Peyer's patch (tissue), 4 donors: ENCODE measurements around the gene KCTD13. TPM values are rescaled to one million over a fixed set of nuclear protein-coding genes. Genes with fewer than 3 reads are reported as not detected.
A peak's percentile ranks its signal among the peaks of the same experiment; 100 is the strongest.

Experiments used
- DNase-seq, 3 donors: peaks; one replicate each; pipeline ENCODE4 v3.0.0-alpha.2; 2017 to 2019
- H3K27ac ChIP-seq, 4 donors: fragments of 200-600 bp; sonication (generic); one replicate each; pipeline ENCODE4 v1.5.1; 2016 to 2019
- H3K27me3 ChIP-seq, 2 donors: fragments of 200-600 bp; sonication (generic); one replicate each; pipeline ENCODE4 v1.5.1; 2019
- H3K36me3 ChIP-seq, 3 donors: fragments of 200-600 bp; sonication (generic); one replicate each; pipeline ENCODE4 v1.5.1; 2016 to 2019
- H3K4me1 ChIP-seq, 4 donors: fragments of 200-600 bp; sonication (generic); one replicate each; pipeline ENCODE4 v1.5.1; 2016 to 2019
- H3K4me3 ChIP-seq, 4 donors: fragments of 200-600 bp; sonication (generic); 1 replicate in 3 of 4; 2 replicates in 1 of 4; pipeline ENCODE4 v1.5.1; 2016 to 2019; ENCODE audit warnings: mild to moderate bottlenecking in 1 of 4
- H3K9me3 ChIP-seq, 4 donors: fragments of 200-600 bp; sonication (generic); one replicate each; pipeline ENCODE4 v1.5.1; 2016 to 2019; ENCODE audit warnings: mild to moderate bottlenecking in 1 of 4
- POLR2A ChIP-seq, 2 donors: fragments of 450-650 bp; IDR thresholded peaks; one replicate each; pipeline ENCODE4 v1.5.1; 2017; ENCODE audit warnings: antibody characterized with exemption in 2 of 2, mild to moderate bottlenecking in 2 of 2, moderate library complexity in 2 of 2
- total RNA-seq, 4 donors: library from RNA; depleted of rRNA; stranded (reverse); fragments of >200 nt; gene quantifications; one replicate each; pipeline ENCODE4 v1.1.0, GENCODE V29; 2016
- TF ChIP-seq, protein P1 (sequence below), 6 experiments: fragments of 450-650 bp in 4 of 6; fragments of 200-600 bp in 2 of 6; sonication (generic) in 1 of 6; IDR thresholded peaks; one replicate each; pipeline ENCODE4 v1.5.1; 2017 to 2019; ENCODE audit warnings: antibody characterized with exemption in 6 of 6, mild to moderate bottlenecking in 3 of 6, moderate library complexity in 1 of 6

Gene KCTD13
- total RNA-seq, 4 donors from 2014 or later = 38.8 to 98.1 (median 48.7) TPM

DNA sequence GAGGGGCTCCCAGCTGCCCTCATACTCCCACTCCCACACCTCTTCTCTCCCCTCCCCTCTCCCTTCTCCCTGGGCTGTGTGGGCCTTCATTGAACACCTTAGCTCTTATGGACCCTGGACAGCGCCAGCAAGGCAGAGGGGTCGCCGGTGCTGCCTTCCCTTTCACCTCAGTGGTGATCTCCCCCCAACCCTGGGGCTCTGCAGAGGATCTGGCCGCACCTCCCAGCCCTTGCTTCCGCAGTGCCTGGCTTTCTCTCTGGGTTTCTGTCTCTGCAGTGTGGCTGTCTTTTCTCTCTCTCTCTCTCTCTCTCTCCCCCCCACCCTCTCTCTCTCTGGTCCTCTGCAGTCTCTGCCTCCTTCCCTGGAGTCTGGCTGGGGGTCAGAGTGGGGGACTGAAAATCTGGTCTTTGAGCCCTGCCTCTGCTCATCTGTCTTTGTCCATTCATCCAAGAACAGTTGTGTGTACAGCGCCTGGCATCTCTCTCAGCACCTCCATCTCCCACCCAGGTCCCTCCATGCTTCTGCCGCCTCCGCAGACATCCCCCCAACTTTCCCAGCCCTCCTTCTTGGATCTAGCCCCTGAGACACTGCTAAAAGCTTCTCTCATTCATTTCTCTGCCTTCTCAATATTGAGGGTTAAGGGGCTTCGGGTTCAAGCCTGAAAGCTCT lies 27.8 kb downstream of the KCTD13 start:
- no peak for DNase-seq
- no peaks in the 10 kb centered on the region for H3K9me3 ChIP-seq
- H3K27ac ChIP-seq = no peak overlapping the region
- H3K4me3 ChIP-seq = peak overlapping the region in 2 of 4 donors; percentile 78 to 85
- H3K4me1 ChIP-seq = peaks cover 0 to 21% (median 3%) of the 10 kb centered on the region in 4 donors
- TF ChIP-seq, protein P1, sequence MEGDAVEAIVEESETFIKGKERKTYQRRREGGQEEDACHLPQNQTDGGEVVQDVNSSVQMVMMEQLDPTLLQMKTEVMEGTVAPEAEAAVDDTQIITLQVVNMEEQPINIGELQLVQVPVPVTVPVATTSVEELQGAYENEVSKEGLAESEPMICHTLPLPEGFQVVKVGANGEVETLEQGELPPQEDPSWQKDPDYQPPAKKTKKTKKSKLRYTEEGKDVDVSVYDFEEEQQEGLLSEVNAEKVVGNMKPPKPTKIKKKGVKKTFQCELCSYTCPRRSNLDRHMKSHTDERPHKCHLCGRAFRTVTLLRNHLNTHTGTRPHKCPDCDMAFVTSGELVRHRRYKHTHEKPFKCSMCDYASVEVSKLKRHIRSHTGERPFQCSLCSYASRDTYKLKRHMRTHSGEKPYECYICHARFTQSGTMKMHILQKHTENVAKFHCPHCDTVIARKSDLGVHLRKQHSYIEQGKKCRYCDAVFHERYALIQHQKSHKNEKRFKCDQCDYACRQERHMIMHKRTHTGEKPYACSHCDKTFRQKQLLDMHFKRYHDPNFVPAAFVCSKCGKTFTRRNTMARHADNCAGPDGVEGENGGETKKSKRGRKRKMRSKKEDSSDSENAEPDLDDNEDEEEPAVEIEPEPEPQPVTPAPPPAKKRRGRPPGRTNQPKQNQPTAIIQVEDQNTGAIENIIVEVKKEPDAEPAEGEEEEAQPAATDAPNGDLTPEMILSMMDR (IDR thresholded peaks at IDR 0.05) = no peak
- no peak for TF ChIP-seq POLR2A (IDR thresholded peaks at IDR 0.05)
- H3K27me3 ChIP-seq = no peaks in the 10 kb centered on the region
- H3K36me3 ChIP-seq = no peaks in the 10 kb centered on the region

- no peak overlapping the region for H3K4me3 ChIP-seq
- peaks cover 0 to 26% (median 3%) of the 10 kb centered on the region in 4 donors for H3K4me1 ChIP-seq
- DNase-seq = no peak
- no peaks in the 10 kb centered on the region for H3K9me3 ChIP-seq
- TF ChIP-seq, protein P1 (IDR thresholded peaks at IDR 0.05) = no peak
- TF ChIP-seq POLR2A (IDR thresholded peaks at IDR 0.05) = no peak
- H3K27ac ChIP-seq = no peak overlapping the region
- no peaks in the 10 kb centered on the region for H3K36me3 ChIP-seq
- no peaks in the 10 kb centered on the region for H3K27me3 ChIP-seq
These were observed 28.7 kb downstream of the KCTD13 start for GRCh38 chr16:29897333-29897732.

- no peaks in the 10 kb centered on the region for H3K36me3 ChIP-seq
- H3K4me1 ChIP-seq = peaks cover 0 to 30% (median 3%) of the 10 kb centered on the region in 4 donors
- DNase-seq = no peak
- H3K9me3 ChIP-seq = no peaks in the 10 kb centered on the region
- no peak for TF ChIP-seq POLR2A (IDR thresholded peaks at IDR 0.05)
- TF ChIP-seq, protein P1 (IDR thresholded peaks at IDR 0.05) = no peak
- H3K27me3 ChIP-seq = no peaks in the 10 kb centered on the region
- H3K27ac ChIP-seq = no peak overlapping the region
- H3K4me3 ChIP-seq = no peak overlapping the region
These were observed 29.2 kb downstream of the KCTD13 start for GRCh38 chr16:29896841-29897240.

DNA sequence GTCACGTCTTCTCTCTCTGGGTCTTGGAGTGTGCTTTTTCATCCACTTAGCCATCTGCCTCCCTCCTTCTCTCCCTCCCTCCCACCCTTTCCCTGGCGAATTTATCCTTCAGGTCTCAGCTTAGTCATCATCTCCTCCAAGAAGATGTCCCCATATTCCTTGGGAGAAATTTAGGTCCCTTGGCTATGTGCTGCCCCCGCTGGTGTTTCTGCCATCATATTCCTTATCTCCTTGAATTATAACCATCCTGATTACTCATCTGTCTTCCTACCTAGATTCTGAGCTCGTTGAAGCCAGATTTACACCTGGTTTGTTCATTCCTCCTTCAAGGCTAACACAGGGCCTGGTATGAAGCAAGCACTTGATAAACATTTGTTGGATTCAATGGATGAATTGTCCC lies 31.7 kb downstream of the KCTD13 start:
- peaks cover 0 to 19% (median 0%) of the 10 kb centered on the region in 4 donors for H3K4me1 ChIP-seq

DNA sequence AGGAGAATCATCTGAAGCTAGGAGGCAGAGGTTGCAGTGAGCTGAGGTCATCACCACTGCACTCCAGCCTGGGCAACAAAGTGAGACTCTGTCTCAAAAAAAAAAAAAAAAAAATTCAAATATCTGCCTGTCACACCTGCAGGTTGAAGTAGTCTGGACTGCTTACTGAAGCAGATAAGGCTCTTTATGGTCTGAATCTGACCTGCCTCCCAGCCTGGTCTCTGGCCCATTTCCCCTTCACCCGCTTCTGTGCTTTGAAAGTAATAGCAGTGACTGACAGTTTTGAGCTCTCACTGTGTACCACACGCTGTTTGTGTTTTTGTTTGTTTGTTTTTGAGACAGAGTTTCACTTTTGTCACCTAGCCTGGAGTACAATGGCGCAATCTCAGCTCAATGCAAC lies 32.5 kb downstream of the KCTD13 start:
- no peak for DNase-seq
- TF ChIP-seq, protein P1 (IDR thresholded peaks at IDR 0.05) = no peak
- TF ChIP-seq POLR2A (IDR thresholded peaks at IDR 0.05) = no peak
- peaks cover 0 to 15% (median 0%) of the 10 kb centered on the region in 4 donors for H3K4me1 ChIP-seq
- no peaks in the 10 kb centered on the region for H3K36me3 ChIP-seq
- H3K27ac ChIP-seq = no peak overlapping the region
- no peaks in the 10 kb centered on the region for H3K9me3 ChIP-seq
- H3K4me3 ChIP-seq = no peak overlapping the region
- no peaks in the 10 kb centered on the region for H3K27me3 ChIP-seq

More for the DNA sequence above, 31.7 kb downstream of the KCTD13 start:
- Histone ChIP-seq H3K27ac (no peak overlapping the region), H3K4me3 (no peak overlapping the region), H3K36me3 (no peaks in the 10 kb centered on the region), H3K9me3 (no peaks in the 10 kb centered on the region), H3K27me3 (no peaks in the 10 kb centered on the region)
- TF ChIP-seq, protein P1 (IDR thresholded peaks at IDR 0.05) = no peak
- no peak for TF ChIP-seq POLR2A (IDR thresholded peaks at IDR 0.05)
- no peak for DNase-seq
